WI38 (cell line): Measurements from ENCODE around the gene MXI1.

ENCODE experiments used
- H3K4me3 ChIP-seq: 2 replicates; pipeline ENCODE4 v1.5.1; 2011; ENCODE audit warnings: low read depth, mild to moderate bottlenecking, control low read depth, low read length
- CTCF ChIP-seq: IDR thresholded peaks from 2 replicates; pipeline ENCODE4 v1.5.1; 2012; ENCODE audit warnings: low read depth, mild to moderate bottlenecking, control low read depth, low read length

MXI1 gene

GRCh38 chr10:110304394-110304779 is 97.0 kb downstream of the MXI1 start:
- no peak for TF ChIP-seq CTCF
- H3K4me3 ChIP-seq, result peak overlapping the region; percentile 93

- no peak for TF ChIP-seq CTCF
Observed at GRCh38 chr10:110304780-110305421, 97.5 kb downstream of the MXI1 start, which contains the start of gene SMNDC1. SMNDC1 (minus strand) TSS chr10:110304920; CDS start chr10:110303587, 1,333 bp downstream.

DNA sequence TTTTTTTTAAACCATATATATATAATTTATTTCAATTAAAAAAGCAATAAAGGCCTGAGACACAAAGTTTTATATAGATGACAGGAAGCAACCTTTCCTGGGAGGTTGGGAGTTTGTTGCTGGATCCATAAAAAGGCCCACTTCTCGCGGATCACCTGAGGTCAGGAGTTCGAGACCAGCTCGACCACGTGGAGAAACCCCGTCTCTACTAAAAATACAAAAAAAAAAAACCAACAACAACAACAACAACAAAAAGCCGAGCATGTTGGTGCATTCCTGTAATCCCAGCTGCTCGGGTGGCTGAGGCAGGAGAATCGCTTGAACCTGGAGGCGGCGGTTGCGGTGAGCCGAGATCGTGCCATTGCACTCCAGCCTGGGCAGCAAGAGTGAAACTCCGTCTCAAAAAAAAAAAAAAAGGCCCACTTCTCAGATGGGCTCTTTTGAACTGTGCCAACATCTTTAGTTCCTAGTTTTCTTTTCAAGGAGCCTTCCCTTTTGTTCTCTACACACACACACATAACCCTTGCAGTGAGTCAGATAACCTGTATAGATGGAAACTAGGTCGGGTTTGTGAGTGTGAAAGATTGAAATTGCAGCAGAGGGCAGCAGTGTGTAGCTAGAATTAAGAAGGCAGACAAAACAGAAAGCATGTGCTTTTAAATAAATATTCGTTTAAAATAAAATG is 98.5 kb downstream of the MXI1 start:
- TF ChIP-seq CTCF, result peak; percentile 49; the same call in 1 of the 2 replicates
- no peak overlapping the region; the same call in none of the 2 replicates for H3K4me3 ChIP-seq

More at GRCh38 chr10:110304780-110305421, 97.5 kb downstream of the MXI1 start, which contains the start of gene SMNDC1:
- H3K4me3 ChIP-seq, result peak within 1 kb of the TSS; percentile 93

DNA sequence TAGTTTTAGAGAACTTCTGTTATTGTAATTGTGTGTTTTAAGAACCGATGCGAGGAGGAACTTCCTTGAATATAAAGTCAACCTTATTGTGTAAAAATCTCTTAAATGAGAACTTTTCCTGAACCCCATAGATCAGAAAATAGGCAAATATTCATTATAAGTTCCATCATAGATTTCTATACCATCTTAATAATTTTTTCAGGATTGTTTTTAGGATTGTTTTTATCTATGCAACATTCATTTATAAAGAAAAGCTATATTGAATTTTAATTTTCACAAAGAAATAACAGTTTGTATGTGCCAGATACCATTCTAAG is 99.0 kb downstream of the MXI1 start:
- TF ChIP-seq CTCF, result no peak
- H3K4me3 ChIP-seq, result no peak overlapping the region

DNA sequence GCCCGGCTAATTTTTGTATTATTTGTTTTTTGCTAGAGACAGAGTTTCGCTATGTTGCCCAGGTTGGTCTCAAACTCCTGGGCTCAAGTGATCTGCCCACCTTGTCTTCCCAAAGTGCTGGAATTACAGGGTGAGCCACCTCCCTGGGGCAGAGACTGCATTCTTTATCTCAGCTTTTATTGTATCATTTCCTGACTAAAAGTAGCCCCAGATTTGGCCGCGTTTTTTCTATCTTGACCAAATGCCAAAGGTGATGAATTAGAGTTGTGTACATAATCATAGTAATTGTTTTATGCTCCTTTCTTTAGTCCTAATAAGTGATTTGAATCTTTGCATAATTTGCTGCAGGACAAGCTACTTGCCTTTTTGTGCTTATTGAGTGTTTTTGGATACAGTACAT is 100.4 kb downstream of the MXI1 start:
- H3K4me3 ChIP-seq, result no peak overlapping the region
- no peak for TF ChIP-seq CTCF

DNA sequence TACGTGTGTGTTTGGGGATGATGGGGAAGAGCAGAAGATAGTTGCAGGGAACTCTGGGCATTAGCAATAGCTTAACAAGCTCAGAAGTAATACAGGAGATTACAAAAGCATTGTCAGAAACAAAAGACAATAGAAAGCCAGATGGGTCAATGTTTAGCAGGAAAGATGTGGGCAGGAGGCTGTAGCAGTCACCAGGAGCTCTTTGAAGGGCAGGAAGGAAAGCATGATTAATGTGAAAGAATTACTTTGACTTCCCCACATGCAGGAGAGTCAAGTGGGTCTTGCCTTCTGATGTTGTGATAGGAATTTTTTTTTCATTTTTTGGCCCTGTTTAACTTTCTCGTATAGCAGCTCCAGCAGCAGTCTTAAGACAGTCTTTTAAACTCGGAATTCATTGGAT is 103.3 kb downstream of the MXI1 start:
- H3K4me3 ChIP-seq, result no peak overlapping the region
- no peak for TF ChIP-seq CTCF

DNA sequence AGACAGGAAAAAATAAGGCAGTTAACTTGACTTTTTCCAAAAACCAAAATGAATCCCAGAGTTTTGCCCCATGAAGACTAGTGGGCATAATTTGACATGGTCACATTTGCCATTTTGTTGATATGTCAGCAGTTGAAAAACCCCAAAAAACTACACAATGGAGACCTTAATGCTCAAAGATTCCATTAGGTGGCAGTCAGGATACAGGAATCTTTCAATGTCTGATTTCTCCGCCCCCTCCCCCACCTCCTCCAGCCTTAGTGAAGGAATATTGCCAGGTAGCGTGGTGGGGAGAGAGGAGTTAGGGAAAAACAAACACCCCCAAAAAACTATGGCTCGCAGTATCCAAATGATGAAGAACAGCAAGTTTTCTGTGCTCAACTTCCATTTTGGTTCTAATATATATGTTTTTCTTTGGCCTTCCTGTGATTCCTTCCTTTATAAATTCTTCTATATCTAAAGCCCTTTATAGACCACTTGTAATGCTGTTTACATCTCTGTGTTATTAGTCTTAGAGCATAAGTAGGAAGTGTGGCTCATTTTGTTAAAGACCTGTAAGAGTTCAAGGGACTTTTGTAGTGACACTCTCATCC is 104.0 kb downstream of the MXI1 start:
- H3K4me3 ChIP-seq, result no peak overlapping the region
- TF ChIP-seq CTCF, result peak; percentile 48; the same call in 1 of the 2 replicates
